HepG2 (cell line): ENCODE data around the gene CERS5. TPM values are rescaled to one million over a fixed set of nuclear protein-coding genes. Genes with fewer than 3 reads are reported as not detected.
A peak's percentile ranks its signal among the peaks of the same experiment; 100 is the strongest.

ENCODE experiments used
- ASH2L ChIP-seq: fragments of 300-600, 200-600 bp; sonication (generic); IDR thresholded peaks from 2 replicates; pipeline ENCODE4 v1.7.0; 2017; ENCODE audit warnings: low read depth, mild to moderate bottlenecking, moderate library complexity, mixed read lengths, low read length; ENCODE audit not compliant: insufficient read length
- ELF4 ChIP-seq: sonication (generic); formaldehyde crosslinking; IDR thresholded peaks from 2 replicates; pipeline ENCODE4 v1.5.0; 2020; ENCODE audit warnings: missing genetic modification reagents, mild to moderate bottlenecking, moderate library complexity, borderline replicate concordance
- FOXC1 ChIP-seq: sonication (generic); formaldehyde crosslinking; IDR thresholded peaks from 2 replicates; pipeline ENCODE4 v1.8.0; 2022; ENCODE audit warnings: mild to moderate bottlenecking, missing genetic modification reagents, borderline replicate concordance
- FOXO1 ChIP-seq: sonication (generic); formaldehyde crosslinking; IDR thresholded peaks from 2 replicates; pipeline ENCODE4 v1.4.0; 2020; ENCODE audit warnings: missing genetic modification reagents
- HDAC2 ChIP-seq: sonication (generic); formaldehyde crosslinking; IDR thresholded peaks from 2 replicates; pipeline ENCODE4 v1.4.0; 2020; ENCODE audit warnings: missing genetic modification reagents
- HMG20B ChIP-seq: conservative IDR thresholded peaks from 2 replicates; pipeline ENCODE4 v1.6.1; 2016; ENCODE audit warnings: missing genetic modification reagents, missing compliant biosample characterization
- JUN ChIP-seq: sonication (generic); formaldehyde crosslinking; IDR thresholded peaks from 2 replicates; pipeline ENCODE4 v1.4.0; 2020; ENCODE audit warnings: mild to moderate bottlenecking, missing genetic modification reagents
- SAFB2 ChIP-seq: sonication (generic); formaldehyde crosslinking; IDR thresholded peaks from 2 replicates; pipeline ENCODE4 v1.5.1; 2020; ENCODE audit warnings: missing genetic modification reagents, low read depth, mild to moderate bottlenecking, borderline replicate concordance
- SUZ12 ChIP-seq: fragments of 150-350 bp; IDR thresholded peaks from 2 replicates; pipeline ENCODE4 v1.6.1; 2014; ENCODE audit warnings: low read depth, low read length
- ZBTB40 ChIP-seq, 2 experiments: fragments of 450-650 bp in 1 of 2; sonication (generic) in 1 of 2; formaldehyde crosslinking in 1 of 2; IDR thresholded peaks; 2 replicates each; pipeline versions ENCODE4 v1.6.1 to v1.8.0; 2016 to 2022; ENCODE audit warnings: antibody characterized with exemption in 1 of 2, mild to moderate bottlenecking in 1 of 2, missing genetic modification reagents in 1 of 2
- ZNF263 ChIP-seq: sonication (generic); formaldehyde crosslinking; IDR thresholded peaks from 2 replicates; pipeline ENCODE4 v1.4.0; 2020; ENCODE audit warnings: missing genetic modification reagents
- ZNF589 ChIP-seq: sonication (generic); formaldehyde crosslinking; conservative IDR thresholded peaks from 2 replicates; pipeline ENCODE4 v1.8.0; 2022; ENCODE audit warnings: mild to moderate bottlenecking, moderate library complexity, missing genetic modification reagents
- ZNF782 ChIP-seq: sonication (generic); formaldehyde crosslinking; IDR thresholded peaks from 2 replicates; pipeline ENCODE4 v1.4.0; 2020; ENCODE audit warnings: missing genetic modification reagents, mild to moderate bottlenecking, borderline replicate concordance
- polyA plus RNA-seq, 8 experiments: library from polyadenylated mRNA; depleted of rRNA in 3 of 8; stranded (reverse) in 7 of 8; unstranded in 1 of 8; fragments of >200 nt; fragmentation: Illumina TruSeq in 4 of 8; extraction: Trizol in 4 of 8; gene quantifications; 2 replicates each; pipeline versions ENCODE4 v1.2.1 to v1.2.3, GENCODE V29; 2011 to 2016; ENCODE audit warnings: low read depth in 4 of 8, missing spikeins in 1 of 8, mixed read lengths in 1 of 8; ENCODE audit not compliant: insufficient read depth in 1 of 8
- total RNA-seq, 5 experiments: library from RNA; depleted of rRNA; stranded (reverse); fragments of >200 nt; fragmentation: Illumina TruSeq; extraction: Trizol; gene quantifications; 2 replicates each; pipeline ENCODE4 v1.2.3, GENCODE V29; 2016; ENCODE audit warnings: low read depth in 1 of 5
- TF ChIP-seq, protein P1 (sequence below): sonication (generic); formaldehyde crosslinking; IDR thresholded peaks from 2 replicates; pipeline ENCODE4 v1.5.1; 2020; ENCODE audit warnings: missing genetic modification reagents, mild to moderate bottlenecking, borderline replicate concordance
- TF ChIP-seq, protein P2 (sequence below): sonication (generic); formaldehyde crosslinking; conservative IDR thresholded peaks from 2 replicates; pipeline ENCODE4 v1.4.0; 2020; ENCODE audit warnings: missing genetic modification reagents
- TF ChIP-seq, protein P3 (sequence below): sonication (generic); formaldehyde crosslinking; IDR thresholded peaks from 2 replicates; pipeline ENCODE4 v1.5.0; 2020; ENCODE audit warnings: missing genetic modification reagents

The CERS5 gene
- total and polyA plus RNA-seq, 2 of the 13 experiments (the other 11 are each of a cell fraction or from before 2014, with no cell fraction given), result 22.3 to 48.8 TPM

DNA sequence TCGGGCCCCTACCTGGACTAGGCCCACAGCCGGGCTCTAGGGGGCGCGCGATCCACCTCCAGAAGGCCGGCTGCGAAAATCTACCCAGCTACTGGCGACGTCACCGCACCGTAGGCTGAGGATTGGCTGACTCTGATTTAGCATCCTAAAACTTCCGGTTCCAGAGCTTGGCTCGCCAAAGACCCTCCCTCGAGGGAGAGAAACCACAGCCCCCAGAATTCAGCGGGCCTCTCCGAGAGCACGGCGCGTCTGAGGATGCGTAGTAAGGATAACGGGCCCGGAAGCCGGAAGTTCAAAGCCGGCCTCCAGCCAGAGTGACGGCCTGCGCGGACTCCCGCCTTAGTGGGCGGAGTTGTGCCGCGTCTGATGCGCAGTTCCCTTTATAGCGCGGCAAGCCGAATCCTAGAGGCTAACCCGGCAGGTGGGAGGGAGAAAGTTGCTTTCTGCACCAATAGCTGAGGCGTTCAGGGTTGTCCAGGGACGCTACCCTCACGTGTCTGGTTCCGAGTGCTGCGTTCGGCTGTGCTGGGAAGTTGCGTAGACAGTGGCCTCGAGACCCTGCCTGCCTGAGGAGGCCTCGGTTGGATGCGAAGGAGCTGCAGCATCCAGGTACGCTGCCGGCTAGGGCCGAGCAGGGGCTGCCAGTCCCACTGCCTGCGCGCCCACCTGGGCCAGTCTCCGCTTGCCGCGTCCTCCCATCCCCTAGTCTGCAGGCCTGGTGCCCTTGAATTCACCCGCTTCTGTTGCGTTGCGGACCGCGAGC lies 55.3 kb downstream of the CERS5 start, which contains the start of gene COX14 (continued):
- TF ChIP-seq JUN (CRISPR knock-in tag), result no peak; the same call in 1 of the 2 replicates
- TF ChIP-seq ZBTB40 (IDR thresholded peaks at IDR 0.05), result peak; percentile 26; the same call in 1 of the 2 replicates
- 0 out of 2 replicates have a peak, but pooled peaks have one; percentile 19 for TF ChIP-seq ZBTB40 (CRISPR knock-in tag; IDR thresholded peaks at IDR 0.05)
- TF ChIP-seq, protein P1, sequence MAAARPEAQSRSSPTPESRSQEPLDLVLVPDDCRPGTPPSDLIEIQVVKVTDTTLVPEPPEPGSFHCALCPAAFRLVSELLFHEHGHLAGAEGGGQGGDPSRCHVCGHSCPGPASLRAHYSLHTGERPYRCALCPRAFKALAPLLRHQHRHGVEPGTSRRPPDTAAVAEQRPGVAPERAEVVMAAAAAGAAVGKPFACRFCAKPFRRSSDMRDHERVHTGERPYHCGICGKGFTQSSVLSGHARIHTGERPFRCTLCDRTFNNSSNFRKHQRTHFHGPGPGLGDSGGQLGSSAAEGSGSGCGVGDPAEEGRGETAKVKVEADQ (CRISPR knock-in tag), result peak; percentile 71; the same call in 1 of the 2 replicates
- TF ChIP-seq ZNF782 (CRISPR knock-in tag), result peak; percentile 87
- TF ChIP-seq SAFB2 (CRISPR knock-in tag), result 0 out of 2 replicates have a peak, but pooled peaks have one; percentile 65
- peak; percentile 77; the same call in 1 of the 2 replicates for TF ChIP-seq FOXC1 (CRISPR knock-in tag)
- TF ChIP-seq, protein P2, sequence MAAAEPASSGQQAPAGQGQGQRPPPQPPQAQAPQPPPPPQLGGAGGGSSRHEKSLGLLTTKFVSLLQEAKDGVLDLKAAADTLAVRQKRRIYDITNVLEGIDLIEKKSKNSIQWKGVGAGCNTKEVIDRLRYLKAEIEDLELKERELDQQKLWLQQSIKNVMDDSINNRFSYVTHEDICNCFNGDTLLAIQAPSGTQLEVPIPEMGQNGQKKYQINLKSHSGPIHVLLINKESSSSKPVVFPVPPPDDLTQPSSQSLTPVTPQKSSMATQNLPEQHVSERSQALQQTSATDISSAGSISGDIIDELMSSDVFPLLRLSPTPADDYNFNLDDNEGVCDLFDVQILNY (CRISPR knock-in tag), result no peak; the same call in 1 of the 2 replicates
- TF ChIP-seq, protein P3, sequence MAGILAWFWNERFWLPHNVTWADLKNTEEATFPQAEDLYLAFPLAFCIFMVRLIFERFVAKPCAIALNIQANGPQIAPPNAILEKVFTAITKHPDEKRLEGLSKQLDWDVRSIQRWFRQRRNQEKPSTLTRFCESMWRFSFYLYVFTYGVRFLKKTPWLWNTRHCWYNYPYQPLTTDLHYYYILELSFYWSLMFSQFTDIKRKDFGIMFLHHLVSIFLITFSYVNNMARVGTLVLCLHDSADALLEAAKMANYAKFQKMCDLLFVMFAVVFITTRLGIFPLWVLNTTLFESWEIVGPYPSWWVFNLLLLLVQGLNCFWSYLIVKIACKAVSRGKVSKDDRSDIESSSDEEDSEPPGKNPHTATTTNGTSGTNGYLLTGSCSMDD (CRISPR knock-in tag), result no peak
- 0 out of 2 replicates have a peak, but pooled peaks have one; percentile 13 for TF ChIP-seq FOXO1 (CRISPR knock-in tag)
- TF ChIP-seq SUZ12, result peak; percentile 59
- TF ChIP-seq ZNF263, result peak; percentile 37; the same call in 1 of the 2 replicates
- TF ChIP-seq ASH2L, result peak; percentile 64
- peak; percentile 94 for TF ChIP-seq ELF4 (CRISPR knock-in tag)
- TF ChIP-seq HDAC2, result peak; percentile 49; the same call in 1 of the 2 replicates
- TF ChIP-seq ZNF589 (CRISPR knock-in tag), result no peak
- TF ChIP-seq HMG20B, result no peak
